PC-9 (cell line): ENCODE results near the gene SUZ12. TPM values are rescaled to one million over a fixed set of nuclear protein-coding genes. Genes with fewer than 3 reads are reported as not detected.
"Not testable (repeated sequence)": the region's sequence is repeated elsewhere in the genome, so short reads cannot be mapped to it uniquely, and the experiment has no call there.

ENCODE experiments used
- Bru-seq: library from RNA; stranded (reverse); fragments of 400-500 nt; gene quantifications from one replicate; lab custom pipeline; 2021; lab: Mats Ljungman, UMichigan
- BruChase-seq, 2 experiments: library from RNA; stranded (reverse); fragments of 400-500 nt; gene quantifications; one replicate each; lab custom pipeline; 2021; lab: Mats Ljungman, UMichigan
- BruUV-seq: library from RNA; stranded (reverse); fragments of 400-500 nt; replicated peaks from 2 replicates; lab custom pipeline; 2021; lab: Mats Ljungman, UMichigan
- CTCF ChIA-PET: fragments of 300-600 bp; sonication (Branson Sonifier 250); formaldehyde crosslinking; loops from one replicate; lab custom pipeline; 2022; ENCODE audit warnings: antibody characterized with exemption; lab: Charles Lee
- POLR2A ChIA-PET: fragments of 300-600 bp; sonication (Branson Sonifier 250); formaldehyde crosslinking; loops from one replicate; lab custom pipeline; 2022; ENCODE audit warnings: antibody characterized with exemption; ENCODE audit not compliant: unreplicated experiment; lab: Charles Lee
- DNase-seq, 2 experiments: peaks; one replicate each; pipeline versions ENCODE4 v3.0.0 to v3.0.0-alpha.2; 2015 to 2022; ENCODE audit warnings: mixed read lengths in 1 of 2
- H2AFZ ChIP-seq: fragments of 200-600 bp; sonication (generic); 2 replicates; pipeline ENCODE4 v1.8.1; 2017; ENCODE audit warnings: antibody characterized with exemption
- H3F3A ChIP-seq: fragments of 200-600 bp; sonication (generic); 2 replicates; pipeline ENCODE4 v1.8.1; 2017; ENCODE audit warnings: antibody characterized with exemption, mild to moderate bottlenecking, low read depth; ENCODE audit not compliant: insufficient read depth
- H3K27ac ChIP-seq: fragments of 200-600 bp; sonication (generic); 2 replicates; pipeline ENCODE4 v1.6.1; 2016; ENCODE audit warnings: mixed run types
- H3K27me3 ChIP-seq: fragments of 200-600 bp; sonication (generic); 2 replicates; pipeline ENCODE4 v1.6.1; 2016; ENCODE audit warnings: low read depth, mixed run types; ENCODE audit not compliant: insufficient read depth
- H3K36me3 ChIP-seq: fragments of 200-600 bp; sonication (generic); 2 replicates; pipeline ENCODE4 v1.6.1; 2016; ENCODE audit warnings: low read depth, mixed run types
- H3K4me1 ChIP-seq: fragments of 200-600 bp; sonication (generic); replicated peaks from 2 replicates; pipeline ENCODE4 v1.6.1; 2016; ENCODE audit warnings: mixed run types; ENCODE audit not compliant: insufficient read depth
- H3K4me2 ChIP-seq: fragments of 200-600 bp; sonication (generic); 2 replicates; pipeline ENCODE4 v1.6.1; 2017; ENCODE audit warnings: mixed run types
- H3K4me3 ChIP-seq: fragments of 200-600 bp; sonication (generic); 2 replicates; pipeline ENCODE4 v1.6.1; 2016; ENCODE audit warnings: mixed run types
- H3K79me2 ChIP-seq: fragments of 200-600 bp; sonication (generic); 2 replicates; pipeline ENCODE4 v1.6.1; 2017; ENCODE audit warnings: low read depth, mixed run types
- H3K9me2 ChIP-seq: fragments of 200-600 bp; sonication (generic); 2 replicates; pipeline ENCODE4 v1.8.1; 2017; ENCODE audit warnings: mild to moderate bottlenecking; ENCODE audit not compliant: insufficient read depth
- H3K9me3 ChIP-seq: fragments of 200-600 bp; sonication (generic); 2 replicates; pipeline ENCODE4 v1.8.1; 2016; ENCODE audit warnings: low read depth; ENCODE audit not compliant: insufficient read depth
- H4K20me1 ChIP-seq: fragments of 200-600 bp; sonication (generic); 2 replicates; pipeline ENCODE4 v1.8.1; 2017; ENCODE audit not compliant: insufficient read depth
- EZH2 ChIP-seq: fragments of 200-600 bp; sonication (generic); IDR thresholded peaks from 2 replicates; pipeline ENCODE4 v1.8.0; 2017; ENCODE audit warnings: antibody characterized with exemption, low read depth
- intact Hi-C: fragments of 100-400 bp; cut with micrococcal nuclease; formaldehyde crosslinking; loops from one replicate; pipeline ENCODE4 v1.10.0; 2022; ENCODE audit not compliant: unreplicated experiment
- long read RNA-seq: library from polyadenylated mRNA; stranded (forward); transcript quantifications from one replicate; pipeline ENCODE4 v2.0.0, GENCODE V29; 2022
- total RNA-seq: library from RNA; stranded (reverse); gene quantifications from 2 replicates; pipeline ENCODE4 v1.2.3, GENCODE V29; 2021
- TF ChIP-seq, protein P1 (sequence below): fragments of 200-600 bp; sonication (generic); conservative IDR thresholded peaks from 2 replicates; pipeline ENCODE4 v1.6.1; 2017; ENCODE audit warnings: mixed run types, antibody characterized with exemption, mild to moderate bottlenecking, moderate library complexity

Gene SUZ12
- total RNA-seq, result 20.1 and 27.0 TPM in 2 replicates
- percentile 90 among the genes with signal in this experiment for Bru-seq, nascent RNA
- percentile 87 among the genes with signal in this experiment for BruChase-seq, experiment 1, labeled RNA remaining after a 2-hour chase
- percentile 89 among the genes with signal in this experiment for BruChase-seq, experiment 2, labeled RNA remaining after a 6-hour chase
- long read RNA-seq, full-length matches to known transcripts, result 17 of 30 reads
- long read RNA-seq, partial matches to known transcripts, result 3 of 30 reads
- long read RNA-seq, other reads (novel, unspliced or antisense), result 10 of 30 reads

DNA sequence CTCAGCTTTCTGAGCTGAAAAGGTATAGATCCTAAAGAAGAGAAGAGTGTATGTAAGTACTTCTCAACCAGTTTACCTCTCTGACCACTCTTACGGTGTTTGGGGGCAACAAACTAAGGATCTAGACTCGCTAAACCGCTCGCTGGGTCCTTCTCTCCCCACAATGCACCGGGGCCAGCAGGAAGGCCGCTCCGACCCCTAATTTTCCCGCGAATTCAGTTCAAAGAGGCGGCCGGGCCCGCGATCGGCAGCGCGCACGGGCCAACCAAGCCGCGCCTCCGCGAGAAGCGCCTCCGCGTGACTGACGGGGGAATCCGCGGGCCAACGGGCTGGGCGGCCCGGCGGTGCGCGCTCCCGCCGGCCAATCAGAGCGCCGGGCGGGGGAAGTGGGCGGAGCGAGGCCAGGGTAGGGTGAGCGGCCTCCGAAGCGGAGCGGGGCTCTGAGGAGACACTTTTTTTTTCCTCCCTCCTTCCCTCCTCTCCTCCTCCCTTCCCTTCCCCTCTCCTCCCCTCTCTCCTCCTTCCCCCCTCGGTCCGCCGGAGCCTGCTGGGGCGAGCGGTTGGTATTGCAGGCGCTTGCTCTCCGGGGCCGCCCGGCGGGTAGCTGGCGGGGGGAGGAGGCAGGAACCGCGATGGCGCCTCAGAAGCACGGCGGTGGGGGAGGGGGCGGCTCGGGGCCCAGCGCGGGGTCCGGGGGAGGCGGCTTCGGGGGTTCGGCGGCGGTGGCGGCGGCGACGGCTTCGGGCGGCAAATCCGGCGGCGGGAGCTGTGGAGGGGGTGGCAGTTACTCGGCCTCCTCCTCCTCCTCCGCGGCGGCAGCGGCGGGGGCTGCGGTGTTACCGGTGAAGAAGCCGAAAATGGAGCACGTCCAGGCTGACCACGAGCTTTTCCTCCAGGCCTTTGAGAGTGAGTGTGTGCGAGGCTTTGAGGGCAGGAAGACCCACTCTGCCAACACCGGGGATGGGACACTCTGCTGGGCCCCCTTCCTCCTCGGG is at the start of gene SUZ12:
TSS of gene SUZ12 (plus strand) at position 393 of the 995 bp plus-strand sequence. CDS start at position 633, 240 bp downstream.
- Histone ChIP-seq H3K4me2 (peak within 1 kb of the TSS; percentile 97), H3K27ac (peak within 1 kb of the TSS; percentile 61), H3K79me2 (peaks cover 44% of the 10 kb centered on the region), H3K4me3 (peak within 1 kb of the TSS; percentile 94), H2AFZ (peak within 1 kb of the TSS; percentile 94)
- H3K36me3 ChIP-seq, H3K9me3 ChIP-seq, POLR2A ChIA-PET, H3K4me1 ChIP-seq, intact Hi-C loops, BruUV-seq, CTCF ChIA-PET, H3F3A ChIP-seq, H3K27me3 ChIP-seq, H3K9me2 ChIP-seq, H4K20me1 ChIP-seq: not testable (repeated sequence)
- peak; percentile 60 to 90 for DNase-seq

DNA sequence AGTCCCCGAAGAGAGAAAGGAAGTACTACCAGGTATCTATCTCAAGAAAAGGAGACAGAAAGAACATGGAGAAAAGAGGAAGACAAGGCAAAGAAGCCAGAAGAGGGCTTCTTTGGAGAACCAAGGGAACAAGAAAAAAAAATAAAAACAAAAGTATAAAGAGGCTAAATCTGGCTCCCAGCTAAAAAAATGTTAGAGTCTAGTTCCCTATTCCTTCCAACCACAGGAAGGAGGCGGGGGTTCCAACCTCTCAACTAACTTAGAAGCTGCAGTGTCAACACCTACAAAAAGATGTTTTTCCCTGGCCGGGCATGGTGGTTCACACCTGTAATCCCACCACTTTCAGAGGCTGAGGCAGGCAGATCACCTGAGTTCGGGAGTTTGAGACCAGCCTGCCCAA is 48.7 kb upstream of the SUZ12 start:
- TF ChIP-seq, protein P1, sequence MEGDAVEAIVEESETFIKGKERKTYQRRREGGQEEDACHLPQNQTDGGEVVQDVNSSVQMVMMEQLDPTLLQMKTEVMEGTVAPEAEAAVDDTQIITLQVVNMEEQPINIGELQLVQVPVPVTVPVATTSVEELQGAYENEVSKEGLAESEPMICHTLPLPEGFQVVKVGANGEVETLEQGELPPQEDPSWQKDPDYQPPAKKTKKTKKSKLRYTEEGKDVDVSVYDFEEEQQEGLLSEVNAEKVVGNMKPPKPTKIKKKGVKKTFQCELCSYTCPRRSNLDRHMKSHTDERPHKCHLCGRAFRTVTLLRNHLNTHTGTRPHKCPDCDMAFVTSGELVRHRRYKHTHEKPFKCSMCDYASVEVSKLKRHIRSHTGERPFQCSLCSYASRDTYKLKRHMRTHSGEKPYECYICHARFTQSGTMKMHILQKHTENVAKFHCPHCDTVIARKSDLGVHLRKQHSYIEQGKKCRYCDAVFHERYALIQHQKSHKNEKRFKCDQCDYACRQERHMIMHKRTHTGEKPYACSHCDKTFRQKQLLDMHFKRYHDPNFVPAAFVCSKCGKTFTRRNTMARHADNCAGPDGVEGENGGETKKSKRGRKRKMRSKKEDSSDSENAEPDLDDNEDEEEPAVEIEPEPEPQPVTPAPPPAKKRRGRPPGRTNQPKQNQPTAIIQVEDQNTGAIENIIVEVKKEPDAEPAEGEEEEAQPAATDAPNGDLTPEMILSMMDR, result no peak
- TF ChIP-seq EZH2, result no peak
- Histone ChIP-seq H4K20me1 (peaks cover 7% of the 10 kb centered on the region; the same call in 1 of the 2 replicates), H3K27me3 (no peaks in the 10 kb centered on the region), H3K36me3 (peaks cover 32% of the 10 kb centered on the region), H3K4me3 (no peak overlapping the region), H3K27ac (no peak overlapping the region), H2AFZ (no peak overlapping the region), H3K4me1 (no peaks in the 10 kb centered on the region), H3F3A (peaks cover 3% of the 10 kb centered on the region; the same call in 1 of the 2 replicates), H3K9me3 (no peaks in the 10 kb centered on the region), H3K9me2 (no peaks in the 10 kb centered on the region), H3K79me2 (no peaks in the 10 kb centered on the region), H3K4me2 (no peak overlapping the region)
- POLR2A ChIA-PET, result interaction anchor here (0.7 kb wide), 1 partner anchor 14 kb away, joined by 53 read pairs; the partner anchor contains the start of gene UTP6
- CTCF ChIA-PET, result no interaction called here
- intact Hi-C loops, result no loop called here
- BruUV-seq, result no TSS peak
- no peak for DNase-seq

DNA sequence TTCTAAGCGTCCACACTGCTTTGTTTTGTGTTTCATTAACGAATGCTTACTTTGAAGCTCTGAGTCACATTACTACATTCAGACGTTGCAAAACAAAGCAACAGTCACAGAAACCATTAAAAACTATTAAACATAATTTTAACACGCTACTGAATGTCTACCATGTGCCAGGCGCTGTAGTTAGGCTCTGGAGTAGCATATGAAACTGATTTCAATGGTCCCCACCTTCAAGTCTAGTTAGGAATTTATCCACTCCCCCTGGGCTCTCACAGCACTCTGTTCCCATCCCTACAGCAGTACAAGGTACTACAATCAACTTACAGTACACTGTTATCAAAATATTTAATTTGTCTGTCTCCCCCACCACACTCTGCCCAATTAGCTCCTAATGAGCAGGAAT is 35.9 kb upstream of the SUZ12 start:
- no peaks in the 10 kb centered on the region for H3K9me3 ChIP-seq
- peaks cover 8% of the 10 kb centered on the region; the same call in 1 of the 2 replicates for H3K4me1 ChIP-seq
- ChIA-PET CTCF (interaction anchor here (0.6 to 2.4 kb wide), 6 partner anchors 10 to 335 kb away, joined by 3 to 20 read pairs (median 6); partner anchors contain the start of gene RHOT1), POLR2A (interaction anchor here (0.6 to 0.7 kb wide), 2 partner anchors 408 to 469 kb away, joined by 3 read pairs; no protein-coding TSS in a partner anchor)
- intact Hi-C loops, result no loop called here
- peak overlapping the region; percentile 93 for H2AFZ ChIP-seq
- DNase-seq, result peak in 1 of 2 experiments; percentile 3
- peak overlapping the region; percentile 88 for H3K4me3 ChIP-seq
- BruUV-seq, result no TSS peak
- peak overlapping the region; percentile 57 for H3K27ac ChIP-seq
- H3K79me2 ChIP-seq, result peaks cover 29% of the 10 kb centered on the region
- no peaks in the 10 kb centered on the region for H3K27me3 ChIP-seq
- H3K4me2 ChIP-seq, result peak overlapping the region; percentile 87
- TF ChIP-seq, protein P1, result no peak
- TF ChIP-seq EZH2, result no peak
- H3K36me3 ChIP-seq, result 0 out of 2 replicates have a peak, but pooled peaks cover 10% of the 10 kb centered on the region
- peaks cover 12% of the 10 kb centered on the region; the same call in 1 of the 2 replicates for H3F3A ChIP-seq
- no peaks in the 10 kb centered on the region for H3K9me2 ChIP-seq
- H4K20me1 ChIP-seq, result no peaks in the 10 kb centered on the region
